ENCODE data around the gene NRXN3.

The NRXN3 gene

DNA sequence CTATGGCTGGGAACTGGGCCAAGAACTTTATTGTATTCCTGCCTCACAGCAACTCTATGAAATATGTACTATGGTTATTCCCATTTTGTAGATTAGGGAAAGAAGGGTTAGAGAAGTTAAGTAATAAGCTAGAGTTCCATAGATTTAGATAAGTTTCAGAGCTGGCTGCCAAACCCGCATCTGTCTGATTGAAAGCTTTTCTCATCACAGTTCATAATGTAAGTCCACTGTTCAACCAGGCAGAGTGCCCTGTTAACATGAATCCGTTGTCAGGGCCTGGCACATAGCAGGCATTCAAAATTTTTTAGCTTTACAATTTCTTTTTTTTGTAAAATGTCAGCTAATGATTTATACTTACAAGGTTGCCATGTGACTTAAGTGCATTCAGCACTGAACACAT is 467.3 kb downstream of the NRXN3 start:
- no peak for DNase-seq (ENCODE audit: low read depth)

DNA sequence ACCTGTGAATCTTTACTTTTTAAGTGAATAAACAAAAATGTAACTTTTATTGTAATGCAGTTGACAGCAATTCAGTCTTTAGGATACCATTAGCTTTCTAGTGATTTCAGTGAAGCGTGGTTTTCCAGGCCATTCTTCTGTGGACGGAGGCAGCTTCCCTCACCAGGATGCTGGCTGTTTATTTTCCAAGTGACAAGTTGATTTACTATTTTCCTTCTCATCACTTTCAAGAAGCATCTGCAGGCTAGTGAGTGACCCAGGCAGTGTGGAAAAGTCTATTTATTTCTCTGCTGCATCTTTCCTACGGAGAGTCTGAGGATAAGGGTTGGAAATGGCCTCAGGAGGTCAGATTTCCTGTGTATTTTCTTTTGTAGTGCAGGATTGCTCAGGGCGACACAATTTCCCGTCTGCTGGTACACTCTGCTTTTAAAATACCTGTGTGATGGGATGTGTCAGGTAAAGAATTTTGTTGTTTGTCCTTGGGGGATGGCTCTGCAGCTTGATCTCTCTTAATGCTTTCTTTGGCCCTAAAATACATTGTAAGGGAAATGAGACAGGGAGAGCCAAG is 467.8 kb downstream of the NRXN3 start:
- DNase-seq (ENCODE audit: low read depth) = no peak

DNA sequence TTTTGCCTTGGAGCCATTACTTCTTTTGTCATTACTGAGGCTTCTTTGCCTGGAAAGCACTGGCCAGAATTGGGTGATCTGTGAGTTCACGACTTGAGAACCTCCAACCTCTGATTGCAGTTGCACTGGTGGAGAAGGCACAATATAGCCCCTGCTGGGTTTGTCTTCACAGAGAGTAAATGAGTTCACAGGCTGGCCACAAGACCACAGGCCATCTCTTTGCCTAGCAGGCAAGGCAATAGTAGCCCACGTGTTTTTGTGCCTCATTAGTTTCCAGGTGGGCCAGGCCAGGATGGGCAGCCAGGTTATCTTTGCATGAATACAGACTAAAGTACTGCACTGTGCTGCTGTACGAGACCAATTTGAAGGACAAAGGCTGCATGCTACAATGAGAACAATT is 468.8 kb downstream of the NRXN3 start:
- no peak for DNase-seq (ENCODE audit: low read depth)

DNA sequence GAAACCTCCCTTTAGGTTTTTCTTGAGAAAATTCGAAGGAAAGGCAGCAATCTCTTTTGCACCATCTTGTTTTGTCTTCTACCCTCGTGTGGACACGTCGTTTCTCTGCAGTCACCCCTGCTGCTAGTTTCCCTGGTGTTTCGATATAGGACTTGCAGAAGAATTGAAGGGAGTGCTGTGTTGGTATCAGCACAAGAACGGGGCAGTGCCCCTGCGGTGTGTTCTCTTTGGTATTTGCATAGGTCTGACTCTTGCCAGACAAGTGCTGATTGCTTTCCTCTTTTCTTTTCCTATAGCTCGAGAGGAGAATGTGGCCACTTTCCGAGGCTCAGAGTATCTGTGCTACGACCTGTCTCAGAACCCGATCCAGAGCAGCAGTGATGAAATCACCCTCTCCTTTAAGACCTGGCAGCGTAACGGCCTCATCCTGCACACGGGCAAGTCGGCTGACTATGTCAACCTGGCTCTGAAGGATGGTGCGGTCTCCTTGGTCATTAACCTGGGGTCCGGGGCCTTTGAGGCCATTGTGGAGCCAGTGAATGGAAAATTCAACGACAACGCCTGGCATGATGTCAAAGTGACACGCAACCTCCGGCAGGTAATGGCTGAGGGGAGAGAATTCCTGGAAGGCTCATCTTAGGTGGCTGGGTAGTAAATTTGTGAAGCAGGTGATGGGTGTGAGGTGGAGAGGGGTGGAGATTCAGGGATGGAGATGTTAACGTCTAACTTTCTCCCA is 474.8 kb downstream of the NRXN3 start:
- no peak for DNase-seq (ENCODE audit: low read depth)

DNA sequence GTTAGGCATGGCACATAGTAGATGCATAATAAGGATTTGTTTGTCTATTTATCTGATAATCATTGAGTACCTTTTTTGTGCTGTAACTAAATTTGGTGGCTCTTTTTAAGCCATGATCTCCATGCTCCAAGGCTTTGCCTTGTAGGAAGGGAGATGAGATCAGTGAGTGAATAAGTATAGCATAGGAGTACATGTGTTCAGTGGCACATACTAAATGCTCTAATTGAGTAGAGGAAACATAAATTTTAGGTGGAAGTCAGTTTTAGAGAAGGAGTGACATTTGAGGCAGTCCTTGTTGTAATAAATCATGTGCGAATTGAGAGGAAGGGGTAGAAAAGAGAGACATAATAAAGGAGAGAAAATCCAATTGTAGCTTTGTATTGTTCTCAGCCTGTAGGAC is 482.6 kb downstream of the NRXN3 start:
- DNase-seq (ENCODE audit: low read depth) = no peak

DNA sequence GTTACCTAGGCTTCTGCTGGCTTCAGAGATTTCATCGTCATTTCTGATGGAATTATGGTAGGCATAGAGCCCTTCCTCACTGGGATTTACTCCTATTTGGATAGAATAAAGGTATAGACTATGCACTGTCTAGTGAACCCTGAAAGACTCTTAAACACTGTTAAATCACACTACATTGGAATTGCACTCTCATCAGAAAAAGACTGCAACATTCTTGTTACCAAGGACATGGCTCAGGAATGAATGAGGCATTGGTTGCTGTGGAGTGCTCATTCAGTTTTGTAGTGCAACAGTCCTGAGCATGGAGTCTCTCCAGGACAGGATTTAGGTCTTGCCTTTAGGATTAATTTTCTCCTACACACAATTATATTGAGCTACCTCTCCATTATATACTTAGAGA is 483.0 kb downstream of the NRXN3 start:
- DNase-seq (ENCODE audit: low read depth) = no peak

DNA sequence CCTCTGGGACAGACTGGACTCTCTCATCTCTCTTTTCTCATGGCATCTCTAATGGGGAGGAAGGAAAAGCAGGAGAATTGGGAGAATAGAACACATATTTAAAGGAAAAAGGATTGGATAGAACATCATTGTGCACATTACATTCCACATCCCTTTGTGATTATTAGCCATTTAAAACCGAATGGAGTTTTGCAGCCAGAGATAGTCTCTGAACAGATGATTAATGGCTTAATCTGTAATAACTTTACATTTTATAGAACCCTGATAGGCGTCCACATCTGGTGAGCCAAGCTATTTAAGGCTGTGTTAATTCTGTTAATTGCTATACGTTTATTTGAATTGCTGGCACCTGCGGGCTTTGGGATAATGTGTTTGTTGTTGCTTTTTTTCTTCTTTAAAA is 487.3 kb downstream of the NRXN3 start:
- no peak for DNase-seq (ENCODE audit: low read depth)

DNA sequence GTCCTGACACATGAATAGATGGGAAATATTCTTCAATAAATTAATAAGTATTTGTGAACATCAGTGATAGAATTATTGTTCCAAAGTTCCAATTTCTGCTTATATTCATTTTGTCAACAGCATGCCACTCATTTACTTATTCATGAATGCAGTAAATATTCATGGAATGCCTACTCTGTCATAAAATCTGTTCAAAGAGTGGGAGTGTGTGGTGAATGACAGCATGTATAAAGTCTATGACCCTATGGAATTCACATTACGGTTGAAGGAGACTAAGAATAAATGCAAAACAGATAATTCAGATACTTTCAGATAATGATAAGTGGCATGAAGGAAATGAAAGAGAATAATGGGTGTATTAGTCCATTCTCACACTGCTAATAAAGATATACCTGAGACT is 494.7 kb downstream of the NRXN3 start:
- DNase-seq (ENCODE audit: low read depth) = no peak

DNA sequence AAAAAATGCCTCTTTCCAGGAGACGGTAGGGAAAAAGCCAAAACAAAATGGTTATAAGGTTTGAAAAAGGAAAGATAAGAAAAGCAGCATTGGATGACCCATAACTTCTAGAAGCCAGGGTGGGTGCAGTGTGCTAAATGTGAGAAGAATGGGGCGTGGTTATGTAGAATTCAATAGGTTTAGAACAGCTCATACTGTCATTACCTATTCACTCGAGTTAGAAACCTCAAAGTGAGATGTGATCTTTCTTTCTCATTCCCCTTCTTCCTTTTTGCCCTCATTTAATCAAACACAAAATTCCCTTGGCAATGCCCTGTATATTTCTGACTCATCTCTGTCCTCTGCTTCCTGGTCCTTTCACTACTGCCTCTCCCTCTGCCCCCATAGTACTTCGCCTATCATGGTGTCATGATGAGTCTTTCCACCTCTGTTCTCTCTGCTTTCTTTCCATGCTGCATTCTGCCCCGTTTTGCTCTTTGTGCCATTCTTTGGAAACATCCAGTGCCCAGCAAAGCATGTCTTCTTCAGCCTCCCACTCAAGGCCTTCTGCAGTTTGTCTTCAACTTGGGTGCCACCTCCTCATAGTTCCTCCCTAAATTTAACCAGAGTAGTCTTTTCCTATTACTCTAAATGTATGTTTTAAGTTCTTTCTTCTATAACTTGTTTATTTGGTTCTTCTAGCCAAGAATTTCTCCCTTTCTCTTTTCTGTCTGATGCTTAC is 496.3 kb downstream of the NRXN3 start:
- no peak for DNase-seq (ENCODE audit: low read depth)

DNA sequence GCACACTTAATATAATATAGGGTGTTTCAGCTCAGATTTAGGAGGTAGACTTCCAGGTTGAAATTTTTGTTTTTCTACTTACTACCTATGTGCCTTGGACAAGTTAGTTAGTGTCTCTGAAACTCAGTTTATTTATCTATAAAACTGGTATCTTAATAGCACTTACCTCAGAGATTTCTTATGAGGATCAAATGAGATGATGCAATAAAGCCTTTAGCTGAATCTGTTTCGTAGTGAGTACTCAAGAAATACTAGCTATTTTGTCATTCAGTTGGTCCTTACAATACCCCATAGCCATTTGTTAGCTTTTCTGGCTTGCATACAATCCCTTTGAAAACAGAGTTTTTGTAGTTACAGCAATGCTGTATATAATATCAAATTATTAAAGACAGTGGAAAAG is 497.0 kb downstream of the NRXN3 start:
- DNase-seq (ENCODE audit: low read depth) = no peak

DNA sequence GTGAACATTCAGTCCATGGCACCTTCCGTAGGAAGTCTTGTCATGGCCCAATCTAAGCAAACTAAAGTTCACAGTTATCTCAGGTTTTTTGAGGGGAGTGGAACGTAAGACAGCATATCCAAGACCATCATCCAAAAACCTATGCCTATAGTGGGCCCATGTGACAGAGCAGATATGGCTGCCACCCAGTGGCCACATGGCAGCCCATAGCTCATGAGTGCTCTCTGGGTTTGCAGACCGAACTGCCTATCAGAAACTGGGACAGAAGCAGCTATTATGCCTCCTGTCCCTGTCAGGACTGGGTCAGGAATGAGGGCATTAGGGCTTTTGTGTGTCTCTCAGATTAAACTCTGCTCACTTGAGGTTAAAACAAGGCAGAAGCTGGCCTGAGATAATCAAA is 503.7 kb downstream of the NRXN3 start:
- no peak for DNase-seq (ENCODE audit: low read depth)

DNA sequence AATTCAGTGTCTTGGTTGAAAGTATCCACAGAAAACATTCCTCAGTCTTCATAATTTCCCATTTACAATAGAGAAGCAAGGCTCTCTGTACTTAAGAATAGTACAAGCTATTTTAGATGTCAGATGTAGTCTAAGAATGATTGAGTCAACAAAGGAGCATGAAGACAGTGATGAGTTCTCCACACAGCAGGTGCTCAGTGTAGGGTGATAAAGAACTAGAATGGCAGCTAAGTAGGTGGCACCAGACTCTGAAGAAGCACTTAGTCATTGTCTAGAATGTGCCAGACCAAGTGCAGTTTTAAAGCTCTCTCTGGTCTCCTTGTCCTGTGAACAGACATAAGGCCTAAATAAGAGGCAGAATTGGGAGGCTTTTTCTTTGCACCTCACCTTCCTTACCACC is 504.6 kb downstream of the NRXN3 start:
- DNase-seq (ENCODE audit: low read depth) = no peak

DNA sequence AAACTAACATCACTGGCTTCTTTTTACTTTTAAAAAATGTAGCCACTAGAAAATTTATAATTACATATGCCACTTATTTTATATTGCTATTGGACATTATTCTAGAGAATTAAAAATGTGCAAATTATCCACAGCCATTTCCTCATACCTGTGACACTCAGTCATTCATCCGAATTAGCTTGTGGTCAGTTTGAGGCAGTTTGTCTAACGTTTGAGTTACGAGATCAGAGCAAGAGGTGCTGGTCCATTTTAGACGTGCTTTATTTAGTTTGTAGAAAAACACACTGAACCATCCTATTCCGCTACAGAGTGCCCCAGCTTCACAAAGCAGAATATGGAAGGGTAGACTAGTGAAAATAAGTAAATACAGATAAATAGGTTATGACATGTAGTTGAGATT is 513.0 kb downstream of the NRXN3 start:
- DNase-seq (ENCODE audit: low read depth) = no peak

DNA sequence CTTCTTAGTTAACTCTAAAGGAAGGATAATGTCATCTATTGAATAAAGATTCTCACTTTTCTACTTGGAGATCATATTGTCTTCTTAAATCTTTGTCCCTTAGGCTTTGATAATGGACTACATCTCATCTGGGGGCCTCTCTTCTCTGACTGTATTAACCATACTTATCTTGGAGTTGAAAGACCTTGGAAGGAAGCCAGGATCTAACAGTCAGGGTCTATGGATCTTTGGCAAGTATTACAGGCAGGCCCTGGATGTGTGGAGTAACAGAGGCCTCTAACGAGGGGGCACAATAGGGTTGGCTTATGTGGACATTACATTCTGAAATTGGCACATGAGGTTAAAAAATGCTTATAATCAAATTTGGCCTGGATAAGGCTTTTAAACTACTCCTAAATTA is 513.8 kb downstream of the NRXN3 start:
- no peak for DNase-seq (ENCODE audit: low read depth)

DNA sequence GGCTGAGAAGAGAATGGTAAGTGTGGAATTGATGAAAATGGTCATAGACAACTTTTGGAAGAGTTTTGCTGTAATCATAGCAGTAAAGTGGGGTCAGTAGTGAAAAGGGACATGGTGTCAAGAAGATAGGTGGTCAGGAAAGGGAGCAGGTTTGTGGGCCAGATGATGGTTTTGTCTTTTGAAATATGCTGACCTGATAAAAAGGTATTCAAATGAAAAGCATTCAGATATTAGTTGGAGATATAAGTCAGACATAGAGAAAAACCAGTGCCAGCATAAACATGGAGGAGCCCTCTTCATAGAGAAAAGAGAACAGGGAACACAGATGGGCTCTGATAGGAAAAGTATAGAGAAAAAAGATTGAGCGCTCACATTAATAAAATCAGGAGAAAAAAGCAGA is 518.3 kb downstream of the NRXN3 start:
- DNase-seq (ENCODE audit: low read depth) = no peak

DNA sequence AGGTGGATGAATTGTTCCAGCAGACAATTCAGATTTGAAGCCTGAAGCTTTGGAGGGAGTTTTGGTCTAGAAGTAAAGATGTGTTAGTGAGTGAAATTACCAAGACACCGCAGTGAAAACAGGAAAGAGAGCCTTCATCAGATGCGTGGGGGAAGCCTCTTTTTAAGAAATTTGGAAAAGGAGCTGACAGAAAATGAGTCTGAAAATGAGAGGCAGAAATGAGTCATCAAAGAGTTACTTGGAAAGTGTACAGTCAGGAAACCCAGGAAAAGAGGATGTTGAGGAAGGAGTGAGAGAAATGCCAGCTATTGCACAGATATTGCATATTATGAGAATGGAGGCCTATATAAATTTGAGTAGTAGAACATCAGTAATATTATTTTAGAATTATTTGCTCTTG is 520.7 kb downstream of the NRXN3 start:
- no peak for DNase-seq (ENCODE audit: low read depth)

DNA sequence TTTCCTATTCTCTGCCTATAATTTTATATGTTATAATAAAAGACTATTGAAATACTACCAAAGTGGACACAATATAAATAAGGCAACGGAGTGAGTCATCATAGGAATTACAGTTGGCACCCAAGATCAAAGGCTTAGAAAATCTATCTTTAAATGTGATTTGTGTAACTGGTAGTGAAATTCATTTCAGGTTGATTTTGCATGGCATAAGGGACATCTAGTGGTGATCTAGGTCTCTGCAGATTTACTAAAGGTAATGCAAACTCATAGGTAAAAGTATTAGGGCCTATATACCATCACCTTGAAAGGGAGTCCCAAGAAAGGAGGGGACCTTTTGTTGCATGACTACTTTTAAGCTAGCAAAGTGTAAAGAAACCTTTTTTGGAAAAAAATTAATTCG is 527.2 kb downstream of the NRXN3 start:
- DNase-seq (ENCODE audit: low read depth) = no peak

DNA sequence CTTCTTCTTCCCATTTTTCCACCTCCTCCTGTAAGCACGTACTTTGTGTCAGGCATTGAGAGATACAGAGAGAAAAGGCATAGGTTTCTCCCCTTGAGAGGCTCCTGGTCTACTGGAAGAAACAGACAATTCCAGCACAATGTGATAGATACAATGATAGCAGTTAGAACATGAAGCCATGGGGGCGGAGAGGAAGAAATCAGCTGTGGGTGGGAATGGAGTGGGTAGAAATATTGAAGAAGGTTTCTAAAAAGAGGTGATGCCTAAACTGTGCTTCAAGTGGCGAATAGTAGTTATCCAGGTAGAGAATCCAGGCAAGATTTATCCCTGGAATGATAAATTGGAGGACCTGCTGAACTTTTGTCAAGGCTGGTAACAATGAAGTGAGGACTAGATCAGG is 528.8 kb downstream of the NRXN3 start:
- DNase-seq (ENCODE audit: low read depth) = no peak

DNA sequence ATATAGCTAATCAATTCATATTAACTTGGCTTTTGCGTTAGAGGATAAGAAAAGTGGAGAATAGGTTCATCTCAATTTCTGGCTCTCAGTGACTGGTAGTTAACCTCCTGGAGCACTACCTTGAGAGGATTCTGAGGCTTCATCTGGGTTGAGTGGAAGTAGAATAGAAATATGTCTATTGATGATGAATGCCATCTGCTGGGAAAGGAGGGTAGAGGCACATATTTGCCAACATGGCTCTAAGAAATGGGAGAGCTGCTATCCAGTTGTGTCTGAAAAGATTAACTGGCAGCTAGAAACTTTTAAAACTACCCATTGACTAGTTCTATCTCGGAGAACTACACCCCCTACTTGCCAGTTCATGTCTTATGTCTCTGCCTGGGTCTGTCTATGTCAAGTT is 530.1 kb downstream of the NRXN3 start:
- no peak for DNase-seq (ENCODE audit: low read depth)

DNA sequence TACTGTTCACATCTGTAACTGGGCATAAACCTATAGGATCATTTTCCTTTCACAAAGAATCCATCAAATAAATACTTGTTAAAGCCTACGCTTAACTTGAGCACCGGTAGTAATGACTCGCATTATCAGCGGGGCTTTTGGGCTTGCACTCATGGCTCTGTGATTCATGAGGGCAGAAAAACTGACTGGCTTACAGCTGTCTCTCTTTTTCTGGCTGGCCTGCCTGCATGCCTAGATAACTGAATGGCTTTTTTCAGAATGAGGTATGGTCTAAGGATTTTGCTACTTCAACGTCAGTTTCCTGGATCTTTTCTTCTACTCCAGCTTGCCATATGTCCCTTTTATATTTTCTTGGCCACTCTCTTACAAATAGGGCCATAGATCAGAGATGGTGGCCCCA is 531.1 kb downstream of the NRXN3 start:
- no peak for DNase-seq (ENCODE audit: low read depth)

DNA sequence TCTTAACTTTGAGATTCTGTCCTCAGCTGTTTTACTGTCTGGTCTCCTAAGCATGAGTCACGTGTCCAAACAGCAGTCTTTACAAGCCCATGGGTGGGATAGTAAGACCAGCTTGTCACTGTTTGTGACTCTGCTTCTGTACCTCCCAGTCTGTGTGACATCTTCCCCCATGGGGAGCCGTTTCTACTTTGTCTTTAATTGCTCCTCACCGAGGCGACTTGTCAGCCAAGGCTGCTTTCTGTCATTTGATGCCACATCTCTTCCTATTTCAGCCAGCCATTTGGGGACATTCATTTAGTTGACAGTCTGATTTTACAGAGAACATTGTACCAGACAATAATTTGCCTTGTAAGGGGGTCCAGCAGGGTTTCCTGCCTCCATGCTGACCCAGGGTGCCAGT is 534.8 kb downstream of the NRXN3 start:
- DNase-seq (ENCODE audit: low read depth) = no peak

DNA sequence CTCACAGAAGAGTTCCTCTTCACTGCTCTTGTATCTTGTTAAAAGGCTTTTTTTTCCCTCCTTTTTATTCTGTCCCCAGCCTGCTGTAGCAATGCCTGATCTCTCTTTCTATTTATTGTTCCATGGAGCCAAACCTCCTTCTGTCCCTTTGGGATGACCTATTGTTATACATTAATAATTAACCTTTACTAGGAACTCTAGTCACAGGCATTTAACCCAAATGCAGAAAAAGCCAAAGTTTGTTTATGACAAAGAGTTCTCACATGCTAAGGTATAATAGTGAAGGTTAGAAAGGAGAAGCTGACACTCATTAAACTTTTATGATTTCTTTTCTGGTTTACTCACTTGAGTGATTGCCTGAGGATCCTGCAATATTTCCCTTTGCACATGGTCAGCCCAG is 535.8 kb downstream of the NRXN3 start:
- no peak for DNase-seq (ENCODE audit: low read depth)

DNA sequence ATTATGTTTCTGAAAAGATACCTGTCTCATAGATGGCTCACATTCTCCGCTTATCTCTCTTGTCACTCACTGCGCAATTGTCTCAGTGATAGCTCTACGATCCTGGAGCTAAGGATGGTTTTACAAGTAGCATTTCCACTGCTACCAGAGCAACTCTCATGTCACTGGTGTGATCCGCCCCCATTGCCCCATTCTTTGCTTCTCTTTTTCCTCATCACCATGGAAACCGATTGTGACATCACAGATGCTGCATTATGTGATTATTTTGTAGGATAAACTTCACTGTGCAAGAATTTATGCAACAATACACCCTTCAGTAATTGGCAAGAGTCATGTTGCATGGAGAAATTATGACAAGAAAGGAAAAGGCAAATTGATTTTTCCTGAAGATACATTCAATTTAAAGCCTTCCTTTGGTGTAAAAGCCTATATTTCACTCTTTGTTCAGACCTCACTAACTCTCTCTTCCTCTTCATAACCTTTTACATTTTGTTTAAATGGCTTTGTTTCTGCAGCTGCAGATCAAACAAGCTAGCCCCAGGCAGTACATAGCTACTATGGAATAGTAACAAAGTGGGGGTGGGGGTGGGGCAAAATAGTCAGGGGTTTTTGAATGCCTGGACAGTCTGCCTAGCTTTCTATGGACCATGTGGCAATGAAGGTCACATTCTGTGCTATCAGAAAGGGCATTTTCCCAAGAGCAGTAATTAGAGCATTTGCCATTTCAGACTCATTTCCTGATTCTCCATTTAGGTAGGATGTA is 539.8 kb downstream of the NRXN3 start:
- no peak for DNase-seq (ENCODE audit: low read depth)

Measured in stimulated activated CD8-positive, alpha-beta memory T cell treated with anti-CD3 and anti-CD28 coated beads, Interleukin-4, amount 100 ng/mL, for 24 hours (primary cell).